Fibroblast of mammary gland (primary cell): ENCODE measurements around the gene ARHGAP10.

ENCODE experiments used
- DNase-seq: peaks from one replicate; pipeline ENCODE4 v3.0.0-alpha.2; 2010; ENCODE audit warnings: low read depth
- H3K4me3 ChIP-seq: 2 replicates; pipeline ENCODE4 v1.5.1; 2011; ENCODE audit warnings: low read depth, mild to moderate bottlenecking, low read length, moderate library complexity; ENCODE audit not compliant: control insufficient read depth
- CTCF ChIP-seq: conservative IDR thresholded peaks from 2 replicates; pipeline ENCODE4 v1.5.1; 2011; ENCODE audit warnings: low read depth, low read length, inconsistent platforms; ENCODE audit not compliant: control insufficient read depth, insufficient read depth

ARHGAP10 gene

GRCh38 chr4:147840838-147841738 lies 109.2 kb downstream of the ARHGAP10 start:
- TF ChIP-seq CTCF, result no peak
- no peak for DNase-seq

GRCh38 chr4:147842573-147842972 lies 110.7 kb downstream of the ARHGAP10 start:
- peak; percentile 99 for DNase-seq
- no peak overlapping the region for H3K4me3 ChIP-seq
- no peak for TF ChIP-seq CTCF

More at GRCh38 chr4:147840838-147841738, 109.2 kb downstream of the ARHGAP10 start:
- no peak overlapping the region for H3K4me3 ChIP-seq

- H3K4me3 ChIP-seq, result no peak overlapping the region
- no peak for TF ChIP-seq CTCF
- no peak for DNase-seq
Measured at GRCh38 chr4:147843162-147843561, 111.3 kb downstream of the ARHGAP10 start.

- no peak for DNase-seq
- H3K4me3 ChIP-seq, result no peak overlapping the region
- no peak for TF ChIP-seq CTCF
Measured at GRCh38 chr4:147844781-147845180, 112.9 kb downstream of the ARHGAP10 start.

- no peak for TF ChIP-seq CTCF
- H3K4me3 ChIP-seq, result no peak overlapping the region
- DNase-seq, result no peak
Measured at GRCh38 chr4:147846318-147847155, 114.6 kb downstream of the ARHGAP10 start.

- TF ChIP-seq CTCF, result no peak
- no peak for DNase-seq
- no peak overlapping the region for H3K4me3 ChIP-seq
Measured at GRCh38 chr4:147847751-147848590, 116.1 kb downstream of the ARHGAP10 start.
